ENCODE measurements around the gene XYLT1. TPM values are rescaled to one million over a fixed set of nuclear protein-coding genes. Genes with fewer than 3 reads are reported as not detected.
"Not testable (repeated sequence)": the region's sequence is repeated elsewhere in the genome, so short reads cannot be mapped to it uniquely, and the experiment has no call there.

XYLT1 gene
- total and polyA plus RNA-seq, 2 of the 4 experiments (the other 2 are of a cell fraction) = 9.0 to 12.7 TPM

DNA sequence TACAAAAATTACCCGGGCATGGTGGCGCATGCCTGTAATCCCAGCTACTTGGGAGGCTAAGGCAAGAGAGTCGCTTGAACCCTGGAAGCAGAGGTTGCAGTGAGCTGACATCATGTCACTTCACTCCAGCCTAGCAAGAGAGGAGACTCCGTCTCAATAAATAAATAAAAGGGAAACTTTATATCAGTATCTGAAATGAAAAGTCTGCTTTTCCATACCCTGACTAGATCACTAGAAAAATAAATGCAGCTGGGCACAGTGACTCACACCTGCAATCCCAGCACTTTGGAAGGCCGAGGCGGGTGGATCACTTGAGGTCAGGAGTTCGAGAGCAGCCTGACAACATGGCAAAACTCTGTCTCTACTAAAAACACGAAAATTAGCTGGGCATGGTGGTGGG, 36.8 kb upstream of the XYLT1 start:
- no CpG with 5 or more reads among the region's 8 CpGs for WGBS, 2 experiments (ENCODE audit: extremely low coverage in 2 of 2, insufficient read length in 1 of 2)
- ATAC-seq (ENCODE audit: low read depth) = peak; percentile 78

DNA sequence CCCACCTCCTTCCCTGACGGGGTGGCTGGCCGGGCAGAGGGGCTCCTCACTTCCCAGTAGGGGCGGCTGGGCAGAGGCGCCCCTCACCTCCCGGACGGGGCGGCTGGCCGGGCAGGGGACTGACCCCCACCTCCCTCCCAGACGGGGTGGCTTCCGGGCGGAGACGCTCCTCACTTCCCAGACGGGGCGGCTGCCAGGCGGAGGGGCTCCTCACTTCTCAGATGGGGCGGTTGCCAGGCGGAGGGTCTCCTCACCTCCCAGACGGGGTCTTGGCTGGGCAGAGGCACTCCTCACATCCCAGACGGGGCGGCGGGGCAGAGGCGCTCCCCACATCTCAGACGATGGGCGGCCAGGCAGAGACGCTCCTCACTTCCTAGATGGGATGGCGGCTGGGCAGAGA, 35.1 kb upstream of the XYLT1 start:
- H2BK120ac ChIP-seq (ENCODE audit: low read depth, low read length); H3K4me2 ChIP-seq (ENCODE audit: low read depth, low read length); H2AK9ac ChIP-seq (replicated peaks; ENCODE audit: low read depth, low read length, poor library complexity); CTCF ChIA-PET; H3K27me3 ChIP-seq (ENCODE audit: control insufficient read depth, insufficient read depth, low read length); H4K20me1 ChIP-seq (ENCODE audit: insufficient read depth, low read length); H3K14ac ChIP-seq (replicated peaks; ENCODE audit: low read depth, low read length); DNase-seq; H3K79me1 ChIP-seq (ENCODE audit: low read depth in 1 of 2, low read length in 2 of 2); H2AFZ ChIP-seq (replicated peaks; ENCODE audit: low read length, poor library complexity); ATAC-seq (ENCODE audit: low read depth); H4K5ac ChIP-seq (ENCODE audit: low read depth, low read length); H3K18ac ChIP-seq (ENCODE audit: low read depth, low read length); dilution Hi-C loops (cut with HindIII; ENCODE audit: low sequenced_read_pairs, unreplicated experiment); H3K56ac ChIP-seq (ENCODE audit: extremely low read depth, insufficient read depth, low read length); H3K23ac ChIP-seq (ENCODE audit: low read depth, low read length); BruUV-seq (replicated peaks); H3K4ac ChIP-seq (ENCODE audit: low read depth, low read length); H3K36me3 ChIP-seq (ENCODE audit: control insufficient read depth, insufficient read depth, low read length); H4K8ac ChIP-seq (ENCODE audit: low read depth in 2 of 2, low read length in 2 of 2); H3K27ac ChIP-seq (ENCODE audit: insufficient read depth, low read length); intact Hi-C loops (cut with micrococcal nuclease); H3K9me3 ChIP-seq (ENCODE audit: control insufficient read depth, insufficient read depth, low read length); POLR2A ChIA-PET (ENCODE audit: unreplicated experiment); H2BK15ac ChIP-seq (ENCODE audit: low read depth, low read length); H3K9ac ChIP-seq (ENCODE audit: low read depth, low read length); H3K4me1 ChIP-seq (ENCODE audit: control insufficient read depth, insufficient read depth, low read length); H3K4me3 ChIP-seq (ENCODE audit: insufficient read depth, low read depth, low read length); in situ Hi-C loops (cut with MboI; ENCODE audit: low sequenced_read_pairs); H4K91ac ChIP-seq (ENCODE audit: insufficient read depth, low read depth, low read length); H2BK5ac ChIP-seq (ENCODE audit: low read depth, low read length, poor library complexity, severe bottlenecking); H2BK20ac ChIP-seq (ENCODE audit: low read depth, low read length); H3K9me1 ChIP-seq (ENCODE audit: insufficient read depth, low read length); H2AK5ac ChIP-seq (ENCODE audit: low read depth, low read length): not testable (repeated sequence)
- 100% methylated on average over 1 of the region's 26 CpGs; no CpG with 5 or more reads in 1 of the 2 experiments for WGBS, 2 experiments (ENCODE audit: extremely low coverage in 2 of 2, insufficient read length in 1 of 2)

More for the DNA sequence above, 36.8 kb upstream of the XYLT1 start:
- CTCF ChIA-PET; H3K9me1 ChIP-seq (ENCODE audit: insufficient read depth, low read length); POLR2A ChIA-PET (ENCODE audit: unreplicated experiment); H4K5ac ChIP-seq (ENCODE audit: low read depth, low read length); H2BK120ac ChIP-seq (ENCODE audit: low read depth, low read length); H3K4me3 ChIP-seq (ENCODE audit: insufficient read depth, low read depth, low read length); H2AFZ ChIP-seq (replicated peaks; ENCODE audit: low read length, poor library complexity); H3K27ac ChIP-seq (ENCODE audit: insufficient read depth, low read length); H3K4me2 ChIP-seq (ENCODE audit: low read depth, low read length); BruUV-seq (replicated peaks); H3K14ac ChIP-seq (replicated peaks; ENCODE audit: low read depth, low read length); H3K36me3 ChIP-seq (ENCODE audit: control insufficient read depth, insufficient read depth, low read length); H3K9ac ChIP-seq (ENCODE audit: low read depth, low read length); H3K79me1 ChIP-seq (ENCODE audit: low read depth in 1 of 2, low read length in 2 of 2); H2BK15ac ChIP-seq (ENCODE audit: low read depth, low read length); H4K8ac ChIP-seq (ENCODE audit: low read depth in 2 of 2, low read length in 2 of 2); H2AK5ac ChIP-seq (ENCODE audit: low read depth, low read length); H4K20me1 ChIP-seq (ENCODE audit: insufficient read depth, low read length); H2BK5ac ChIP-seq (ENCODE audit: low read depth, low read length, poor library complexity, severe bottlenecking); H3K18ac ChIP-seq (ENCODE audit: low read depth, low read length); H4K91ac ChIP-seq (ENCODE audit: insufficient read depth, low read depth, low read length); H2BK20ac ChIP-seq (ENCODE audit: low read depth, low read length); H2AK9ac ChIP-seq (replicated peaks; ENCODE audit: low read depth, low read length, poor library complexity); in situ Hi-C loops (cut with MboI; ENCODE audit: low sequenced_read_pairs); H3K4ac ChIP-seq (ENCODE audit: low read depth, low read length); intact Hi-C loops (cut with micrococcal nuclease); H3K56ac ChIP-seq (ENCODE audit: extremely low read depth, insufficient read depth, low read length); dilution Hi-C loops (cut with HindIII; ENCODE audit: low sequenced_read_pairs, unreplicated experiment); H3K27me3 ChIP-seq (ENCODE audit: control insufficient read depth, insufficient read depth, low read length); H3K9me3 ChIP-seq (ENCODE audit: control insufficient read depth, insufficient read depth, low read length); H3K23ac ChIP-seq (ENCODE audit: low read depth, low read length): not testable (repeated sequence)
- 0 out of 2 replicates have a peak, but pooled peaks have one; percentile 7 for TF ChIP-seq FOS (IDR thresholded peaks at IDR 0.05; ENCODE audit: low read depth, low read length)
- H3K4me1 ChIP-seq (ENCODE audit: control insufficient read depth, insufficient read depth, low read length) = peaks cover 10% of the 10 kb centered on the region
- peak; percentile 68 for DNase-seq
